CD1c-positive myeloid dendritic cell (primary cell): ENCODE measurements around the gene FAM193A.
"Not testable (repeated sequence)": the region's sequence is repeated elsewhere in the genome, so short reads cannot be mapped to it uniquely, and the experiment has no call there.

Experiments
- DNase-seq: peaks from one replicate; pipeline ENCODE4 v3.0.0-alpha.2; 2016; ENCODE audit errors: extremely low spot score

FAM193A gene

GRCh38 chr4:2691952-2692435 is 155.5 kb downstream of the FAM193A start:
- no peak for DNase-seq

GRCh38 chr4:2694691-2695090 is 158.2 kb downstream of the FAM193A start:
- DNase-seq: no peak

- DNase-seq: no peak
Measured at GRCh38 chr4:2695346-2696060, 159.1 kb downstream of the FAM193A start.

- DNase-seq: no peak
Measured at GRCh38 chr4:2696423-2696822, 160.0 kb downstream of the FAM193A start.

- DNase-seq: no peak
Measured at GRCh38 chr4:2697995-2698414, 161.6 kb downstream of the FAM193A start.

GRCh38 chr4:2698504-2698903 is 162.1 kb downstream of the FAM193A start:
- DNase-seq: no peak

- no peak for DNase-seq
Measured at GRCh38 chr4:2698951-2699505, 162.6 kb downstream of the FAM193A start.

GRCh38 chr4:2699534-2699933 is 163.1 kb downstream of the FAM193A start:
- DNase-seq: no peak

GRCh38 chr4:2700031-2700430 is 163.6 kb downstream of the FAM193A start:
- no peak for DNase-seq

GRCh38 chr4:2702361-2702760 is 165.9 kb downstream of the FAM193A start:
- no peak for DNase-seq

GRCh38 chr4:2702770-2703169 is 166.3 kb downstream of the FAM193A start:
- DNase-seq: no peak

- no peak for DNase-seq
Measured at GRCh38 chr4:2712261-2712842, 175.9 kb downstream of the FAM193A start.

- DNase-seq: no peak
Measured at GRCh38 chr4:2713337-2713736, 176.9 kb downstream of the FAM193A start.

- no peak for DNase-seq
Measured at GRCh38 chr4:2714061-2714770, 177.8 kb downstream of the FAM193A start.

- no peak for DNase-seq
Measured at GRCh38 chr4:2714918-2715317, 178.5 kb downstream of the FAM193A start.

GRCh38 chr4:2715426-2715825 is 179.0 kb downstream of the FAM193A start:
- DNase-seq: no peak

GRCh38 chr4:2716236-2716635 is 179.8 kb downstream of the FAM193A start:
- no peak for DNase-seq

GRCh38 chr4:2721586-2721985 is 185.1 kb downstream of the FAM193A start:
- no peak for DNase-seq

GRCh38 chr4:2722033-2722432 is 185.6 kb downstream of the FAM193A start:
- DNase-seq: no peak

GRCh38 chr4:2723751-2724150 is 187.3 kb downstream of the FAM193A start:
- DNase-seq: no peak

GRCh38 chr4:2725380-2725779 is 188.9 kb downstream of the FAM193A start:
- no peak for DNase-seq

- not testable (repeated sequence) for DNase-seq
Measured at GRCh38 chr4:2726881-2727280, 190.4 kb downstream of the FAM193A start.

- no peak for DNase-seq
Measured at GRCh38 chr4:2728221-2728620, 191.8 kb downstream of the FAM193A start.
